SK-N-SH (cell line): ENCODE data around the gene STX2. TPM values are rescaled to one million over a fixed set of nuclear protein-coding genes. Genes with fewer than 3 reads are reported as not detected.

Experiments used
- CTCF ChIA-PET: fragments of 300-600, 350-600 bp; formaldehyde crosslinking; extraction: SDS; loops from one replicate; lab custom pipeline; 2021; lab: Yijun Ruan, JAX
- POLR2A ChIA-PET: fragments of 350-600 bp; sonication (Branson Sonifier 250); formaldehyde crosslinking; extraction: SDS; loops from one replicate; lab custom pipeline; 2020; ENCODE audit warnings: antibody characterized with exemption, inconsistent platforms; lab: Yijun Ruan, JAX
- DNase-seq: peaks from one replicate; pipeline ENCODE4 v3.0.0; 2012
- H2AFZ ChIP-seq: fragments of 200-600 bp; sonication (generic); 2 replicates; pipeline ENCODE4 v1.8.1; 2016; ENCODE audit warnings: antibody characterized with exemption, mild to moderate bottlenecking, low read depth
- H3F3A ChIP-seq: fragments of 200-600 bp; sonication (generic); replicated peaks from 2 replicates; pipeline ENCODE3; 2016; ENCODE audit warnings: antibody characterized with exemption, mild to moderate bottlenecking; ENCODE audit not compliant: insufficient read depth
- H3K27ac ChIP-seq, 2 experiments: fragments of 200-500 bp in 1 of 2; fragments of 200-600 bp in 1 of 2; sonication (Bioruptor generic) in 1 of 2; sonication (generic), shearing (Covaris generic) in 1 of 2; 2 replicates each; pipeline versions ENCODE4 v1.5.1 to v1.6.1; 2014 to 2016; ENCODE audit warnings: low read depth in 2 of 2, inconsistent platforms in 1 of 2, low read length in 1 of 2, mild to moderate bottlenecking in 1 of 2, mixed read lengths in 1 of 2
- H3K27me3 ChIP-seq: fragments of 200-600 bp; sonication (generic), shearing (Covaris generic); 2 replicates; pipeline ENCODE4 v1.6.1; 2016; ENCODE audit warnings: mixed run types; ENCODE audit not compliant: insufficient read depth
- H3K36me3 ChIP-seq, 2 experiments: fragments of 200-500 bp in 1 of 2; fragments of 200-600 bp in 1 of 2; sonication (Bioruptor generic) in 1 of 2; sonication (generic) in 1 of 2; replicated peaks in 1 of 2; 2 replicates each; pipeline versions ENCODE3 to v1.5.1; 2014 to 2016; ENCODE audit warnings: low read length in 1 of 2, mild to moderate bottlenecking in 1 of 2; ENCODE audit not compliant: insufficient read depth in 2 of 2, control insufficient read depth in 1 of 2
- H3K4me1 ChIP-seq, 2 experiments: fragments of 200-500 bp in 1 of 2; fragments of 200-600 bp in 1 of 2; sonication (Bioruptor generic) in 1 of 2; sonication (generic), shearing (Covaris generic) in 1 of 2; 2 replicates each; pipeline versions ENCODE4 v1.5.1 to v1.6.1; 2014 to 2016; ENCODE audit warnings: low read depth in 1 of 2, low read length in 1 of 2, mixed run types in 1 of 2; ENCODE audit not compliant: insufficient read depth in 2 of 2, control insufficient read depth in 1 of 2
- H3K4me2 ChIP-seq: fragments of 200-600 bp; sonication (generic), shearing (Covaris generic); 2 replicates; pipeline ENCODE4 v1.6.1; 2017; ENCODE audit warnings: mixed run types
- H3K4me3 ChIP-seq, 2 experiments: fragments of 200-500 bp in 1 of 2; fragments of 200-600 bp in 1 of 2; sonication (Bioruptor generic) in 1 of 2; sonication (generic), shearing (Covaris generic) in 1 of 2; 2 replicates each; pipeline versions ENCODE4 v1.5.1 to v1.8.1; 2014 to 2016; ENCODE audit warnings: low read depth in 2 of 2, inconsistent platforms in 1 of 2, low read length in 1 of 2, mild to moderate bottlenecking in 1 of 2, mixed read lengths in 1 of 2, moderate library complexity in 1 of 2
- H3K79me2 ChIP-seq: fragments of 200-600 bp; sonication (generic); 2 replicates; pipeline ENCODE4 v1.8.1; 2017; ENCODE audit warnings: mild to moderate bottlenecking; ENCODE audit not compliant: insufficient read depth
- H3K9ac ChIP-seq: fragments of 200-600 bp; sonication (generic); 2 replicates; pipeline ENCODE4 v1.6.1; 2017; ENCODE audit warnings: mixed run types
- H3K9me2 ChIP-seq: fragments of 200-600 bp; sonication (generic); 2 replicates; pipeline ENCODE4 v1.6.1; 2017; ENCODE audit warnings: mixed run types
- H3K9me3 ChIP-seq: fragments of 200-600 bp; sonication (generic); 2 replicates; pipeline ENCODE4 v1.6.1; 2017; ENCODE audit warnings: mixed run types, mild to moderate bottlenecking, moderate library complexity
- H4K20me1 ChIP-seq: fragments of 200-600 bp; sonication (generic); 2 replicates; pipeline ENCODE4 v1.6.1; 2017; ENCODE audit warnings: mild to moderate bottlenecking, mixed run types; ENCODE audit not compliant: insufficient read depth
- CHD2 ChIP-seq: fragments of 150-350 bp; IDR thresholded peaks from 2 replicates; pipeline ENCODE4 v1.6.1; 2018; ENCODE audit warnings: low read length; ENCODE audit not compliant: partially characterized antibody
- ELF1 ChIP-seq: IDR thresholded peaks from 2 replicates; pipeline ENCODE4 v1.4.0; 2012
- FOSL2 ChIP-seq: IDR thresholded peaks from 2 replicates; pipeline ENCODE4 v1.4.0; 2012; ENCODE audit warnings: low read depth, mild to moderate bottlenecking, moderate library complexity, borderline replicate concordance
- FOXM1 ChIP-seq: IDR thresholded peaks from 2 replicates; pipeline ENCODE4 v1.4.0; 2012; ENCODE audit warnings: low read depth, mild to moderate bottlenecking
- GABPA ChIP-seq: IDR thresholded peaks from 2 replicates; pipeline ENCODE4 v1.4.0; 2012; ENCODE audit warnings: low read depth, mild to moderate bottlenecking
- GATA2 ChIP-seq: sonication (generic); formaldehyde crosslinking; IDR thresholded peaks from 2 replicates; pipeline ENCODE4 v1.5.0; 2020; ENCODE audit warnings: mild to moderate bottlenecking, missing genetic modification reagents
- NFIC ChIP-seq: IDR thresholded peaks from 2 replicates; pipeline ENCODE4 v1.4.0; 2012; ENCODE audit warnings: borderline replicate concordance
- NRF1 ChIP-seq: IDR thresholded peaks from 2 replicates; pipeline ENCODE4 v1.6.1; 2012; ENCODE audit warnings: low read depth, mild to moderate bottlenecking, low read length
- RAD21 ChIP-seq: IDR thresholded peaks from 2 replicates; pipeline ENCODE4 v1.6.1; 2012; ENCODE audit warnings: mild to moderate bottlenecking, low read length
- RFX5 ChIP-seq: IDR thresholded peaks from 2 replicates; pipeline ENCODE4 v1.6.1; 2012; ENCODE audit warnings: mild to moderate bottlenecking, improper control_type of control experiment, low read length
- SIN3A ChIP-seq: IDR thresholded peaks from 2 replicates; pipeline ENCODE4 v1.6.1; 2012; ENCODE audit warnings: low read depth, mild to moderate bottlenecking, low read length, moderate library complexity, borderline replicate concordance
- TCF12 ChIP-seq: IDR thresholded peaks from 2 replicates; pipeline ENCODE4 v1.4.0; 2012
- WGBS: methylation state at CpG from one replicate; pipeline ENCODE4 v1.1.6; 2017; ENCODE audit warnings: low lambda C conversion rate; 5-methylcytosine and 5-hydroxymethylcytosine counted together
- polyA plus RNA-seq, 3 experiments: library from polyadenylated mRNA; depleted of rRNA; stranded (reverse); fragments of >200 nt; gene quantifications; 2 replicates each; pipeline ENCODE4 v1.2.3, GENCODE V29; 2012
- TF ChIP-seq, protein P1 (sequence below): IDR thresholded peaks from 2 replicates; pipeline ENCODE4; 2012
- TF ChIP-seq, protein P2 (sequence below): IDR thresholded peaks from 2 replicates; pipeline ENCODE4 v1.4.0; 2012; ENCODE audit warnings: low read depth, borderline replicate concordance
- TF ChIP-seq, protein P3 (sequence below): IDR thresholded peaks from 2 replicates; pipeline ENCODE4 v1.4.0; 2012; ENCODE audit warnings: low read depth
- TF ChIP-seq, protein P4 (sequence below): fragments of 200-600 bp; sonication (generic); IDR thresholded peaks from 2 replicates; pipeline ENCODE4 v1.6.1; 2017; ENCODE audit warnings: antibody characterized with exemption, mild to moderate bottlenecking, moderate library complexity

Gene STX2
- polyA plus RNA-seq, 1 of the 3 experiments (the other 2 are of a cell fraction), result 25.1 TPM

DNA sequence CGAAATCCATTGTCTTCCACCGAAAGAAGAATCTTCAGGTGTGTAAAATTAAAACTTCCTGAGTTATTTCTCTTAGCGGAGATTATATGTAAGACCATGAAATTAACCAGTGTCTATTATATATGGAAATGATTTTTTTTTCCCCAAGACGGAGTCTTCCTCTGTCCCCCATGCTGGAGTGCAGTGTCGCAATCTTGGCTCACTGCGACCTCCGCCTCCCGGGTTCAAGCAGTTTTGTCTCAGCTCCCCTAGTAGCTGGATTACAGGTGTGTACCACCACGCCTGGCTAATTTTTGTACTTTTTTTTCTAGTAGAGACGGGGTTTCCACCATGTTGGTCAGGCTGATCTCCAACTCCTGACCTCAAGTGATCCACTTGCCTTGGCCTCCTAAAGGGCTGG is 35.6 kb upstream of the STX2 start:
- Histone ChIP-seq H3K27ac (no peak overlapping the region), H3K4me3 (no peak overlapping the region), H4K20me1 (peaks cover 49% of the 10 kb centered on the region), H2AFZ (no peak overlapping the region), H3K79me2 (peaks cover 47% of the 10 kb centered on the region), H3K9ac (no peak overlapping the region), H3K9me3 (no peaks in the 10 kb centered on the region), H3F3A (peaks cover 58% of the 10 kb centered on the region), H3K9me2 (no peaks in the 10 kb centered on the region), H3K4me2 (peak overlapping the region; percentile 94; the same call in 1 of the 2 replicates), H3K27me3 (no peaks in the 10 kb centered on the region), H3K36me3 (peaks cover 48 to 52% of the 10 kb centered on the region in 2 experiments), H3K4me1 (peaks cover 9 to 11% of the 10 kb centered on the region in 2 experiments; a peak in 3 of 4 replicates)
- no peak for DNase-seq
- ChIA-PET POLR2A (no interaction called here), CTCF (no interaction called here)
- TF ChIP-seq, protein P1, sequence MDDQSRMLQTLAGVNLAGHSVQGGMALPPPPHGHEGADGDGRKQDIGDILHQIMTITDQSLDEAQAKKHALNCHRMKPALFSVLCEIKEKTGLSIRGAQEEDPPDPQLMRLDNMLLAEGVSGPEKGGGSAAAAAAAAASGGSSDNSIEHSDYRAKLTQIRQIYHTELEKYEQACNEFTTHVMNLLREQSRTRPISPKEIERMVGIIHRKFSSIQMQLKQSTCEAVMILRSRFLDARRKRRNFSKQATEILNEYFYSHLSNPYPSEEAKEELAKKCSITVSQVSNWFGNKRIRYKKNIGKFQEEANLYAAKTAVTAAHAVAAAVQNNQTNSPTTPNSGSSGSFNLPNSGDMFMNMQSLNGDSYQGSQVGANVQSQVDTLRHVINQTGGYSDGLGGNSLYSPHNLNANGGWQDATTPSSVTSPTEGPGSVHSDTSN, result no peak
- TF ChIP-seq TCF12, result no peak
- no peak for TF ChIP-seq RAD21
- no peak for TF ChIP-seq GABPA
- TF ChIP-seq RFX5, result no peak
- TF ChIP-seq, protein P2, sequence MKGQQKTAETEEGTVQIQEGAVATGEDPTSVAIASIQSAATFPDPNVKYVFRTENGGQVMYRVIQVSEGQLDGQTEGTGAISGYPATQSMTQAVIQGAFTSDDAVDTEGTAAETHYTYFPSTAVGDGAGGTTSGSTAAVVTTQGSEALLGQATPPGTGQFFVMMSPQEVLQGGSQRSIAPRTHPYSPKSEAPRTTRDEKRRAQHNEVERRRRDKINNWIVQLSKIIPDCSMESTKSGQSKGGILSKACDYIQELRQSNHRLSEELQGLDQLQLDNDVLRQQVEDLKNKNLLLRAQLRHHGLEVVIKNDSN, result no peak
- TF ChIP-seq NFIC, result no peak
- TF ChIP-seq, protein P3, sequence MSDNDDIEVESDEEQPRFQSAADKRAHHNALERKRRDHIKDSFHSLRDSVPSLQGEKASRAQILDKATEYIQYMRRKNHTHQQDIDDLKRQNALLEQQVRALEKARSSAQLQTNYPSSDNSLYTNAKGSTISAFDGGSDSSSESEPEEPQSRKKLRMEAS, result no peak
- no peak for TF ChIP-seq ELF1
- TF ChIP-seq GATA2 (CRISPR knock-in tag), result no peak
- no peak for TF ChIP-seq FOSL2
- TF ChIP-seq NRF1, result no peak
- TF ChIP-seq FOXM1, result no peak
- TF ChIP-seq CHD2, result no peak
- TF ChIP-seq, protein P4, sequence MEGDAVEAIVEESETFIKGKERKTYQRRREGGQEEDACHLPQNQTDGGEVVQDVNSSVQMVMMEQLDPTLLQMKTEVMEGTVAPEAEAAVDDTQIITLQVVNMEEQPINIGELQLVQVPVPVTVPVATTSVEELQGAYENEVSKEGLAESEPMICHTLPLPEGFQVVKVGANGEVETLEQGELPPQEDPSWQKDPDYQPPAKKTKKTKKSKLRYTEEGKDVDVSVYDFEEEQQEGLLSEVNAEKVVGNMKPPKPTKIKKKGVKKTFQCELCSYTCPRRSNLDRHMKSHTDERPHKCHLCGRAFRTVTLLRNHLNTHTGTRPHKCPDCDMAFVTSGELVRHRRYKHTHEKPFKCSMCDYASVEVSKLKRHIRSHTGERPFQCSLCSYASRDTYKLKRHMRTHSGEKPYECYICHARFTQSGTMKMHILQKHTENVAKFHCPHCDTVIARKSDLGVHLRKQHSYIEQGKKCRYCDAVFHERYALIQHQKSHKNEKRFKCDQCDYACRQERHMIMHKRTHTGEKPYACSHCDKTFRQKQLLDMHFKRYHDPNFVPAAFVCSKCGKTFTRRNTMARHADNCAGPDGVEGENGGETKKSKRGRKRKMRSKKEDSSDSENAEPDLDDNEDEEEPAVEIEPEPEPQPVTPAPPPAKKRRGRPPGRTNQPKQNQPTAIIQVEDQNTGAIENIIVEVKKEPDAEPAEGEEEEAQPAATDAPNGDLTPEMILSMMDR, result no peak
- no peak for TF ChIP-seq SIN3A
- WGBS, result 95% methylated on average over 10 of the region's 10 CpGs
